Endothelial cell of umbilical vein (primary cell): ENCODE data around the gene C2orf76.

Experiments used
- CTCF ChIP-seq, 2 donors: IDR thresholded peaks; 1 replicate in 1 of 2; 2 replicates in 1 of 2; pipeline ENCODE4 v1.5.1; 2011; ENCODE audit warnings: low read length in 2 of 2, mild to moderate bottlenecking in 2 of 2, moderate library complexity in 2 of 2, control low read depth in 1 of 2, inconsistent platforms in 1 of 2, low read depth in 1 of 2; ENCODE audit not compliant: insufficient read depth in 1 of 2; ENCODE audit errors: extremely low read depth in 1 of 2
- EZH2 ChIP-seq: IDR thresholded peaks from 2 replicates; pipeline ENCODE4 v1.6.1; 2012; ENCODE audit warnings: borderline replicate concordance, low read depth, mild to moderate bottlenecking, moderate library complexity, low read length, inconsistent platforms; ENCODE audit not compliant: severe bottlenecking
- FOS ChIP-seq: IDR thresholded peaks from 2 replicates; pipeline ENCODE4 v1.6.1; 2011; ENCODE audit warnings: mild to moderate bottlenecking, low read length, moderate library complexity, borderline replicate concordance; ENCODE audit not compliant: insufficient read depth
- GATA2 ChIP-seq: IDR thresholded peaks from 2 replicates; pipeline ENCODE4 v1.7.0; 2011; ENCODE audit warnings: low read depth, mild to moderate bottlenecking, moderate library complexity, mixed read lengths, low read length; ENCODE audit not compliant: insufficient read length, insufficient read depth
- JUN ChIP-seq: IDR thresholded peaks from 2 replicates; pipeline ENCODE4 v1.6.1; 2011; ENCODE audit warnings: borderline replicate concordance, low read depth; ENCODE audit not compliant: insufficient read length, insufficient read depth
- MYC ChIP-seq: IDR thresholded peaks from one replicate; pipeline ENCODE4 v1.6.1; 2011; ENCODE audit warnings: mild to moderate bottlenecking, low read depth, low read length
- POLR2A ChIP-seq: IDR thresholded peaks from 2 replicates; pipeline ENCODE4 v1.6.1; 2012; ENCODE audit warnings: low read depth, mild to moderate bottlenecking, control low read depth, low read length
- POLR2AphosphoS5 ChIP-seq: IDR thresholded peaks from 2 replicates; pipeline ENCODE4 v1.6.1; 2012; ENCODE audit warnings: low read depth, mild to moderate bottlenecking, control low read depth, low read length, moderate library complexity; ENCODE audit not compliant: insufficient read depth
- TF ChIP-seq, protein P1 (sequence below): IDR thresholded peaks from 2 replicates; pipeline ENCODE4 v1.6.1; 2011; ENCODE audit not compliant: insufficient read depth, insufficient read length

- no peak for TF ChIP-seq POLR2A
- TF ChIP-seq CTCF (IDR thresholded peaks at IDR 0.05; ENCODE audit: extremely low read depth in 1 of 2, insufficient read depth in 1 of 2, low read depth in 1 of 2, low read length in 2 of 2) = no peak
- TF ChIP-seq EZH2 = no peak
- TF ChIP-seq POLR2AphosphoS5 = no peak
- TF ChIP-seq, protein P1, sequence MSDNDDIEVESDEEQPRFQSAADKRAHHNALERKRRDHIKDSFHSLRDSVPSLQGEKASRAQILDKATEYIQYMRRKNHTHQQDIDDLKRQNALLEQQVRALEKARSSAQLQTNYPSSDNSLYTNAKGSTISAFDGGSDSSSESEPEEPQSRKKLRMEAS = no peak
- no peak for TF ChIP-seq GATA2
- TF ChIP-seq JUN = no peak
- TF ChIP-seq FOS = no peak
- TF ChIP-seq MYC = no peak
These were observed 28.4 kb downstream of the C2orf76 start for GRCh38 chr2:119338272-119338671.
